HCT116 (cell line): Measurements from ENCODE around the gene MOB3B. TPM values are rescaled to one million over a fixed set of nuclear protein-coding genes. Genes with fewer than 3 reads are reported as not detected.

ENCODE experiments used
- ATAC-seq: fragments of 200-7000 bp; cut with Tn5 transposase; 2 replicates; pipeline ENCODE4 v1.9.1; 2020; ENCODE audit warnings: mild to moderate bottlenecking, moderate library complexity
- BruUV-seq: library from RNA; stranded (reverse); fragments of 400-500 nt; replicated peaks from 2 replicates; lab custom pipeline; 2021; lab: Mats Ljungman, UMichigan
- CTCF ChIA-PET: fragments of 300-600 bp; sonication (Branson Sonifier 250); formaldehyde crosslinking; loops from one replicate; lab custom pipeline; 2021; ENCODE audit warnings: antibody characterized with exemption; lab: Charles Lee
- POLR2A ChIA-PET: fragments of 300-600, 350-600 bp; sonication (Branson Sonifier 250); formaldehyde crosslinking; loops from one replicate; lab custom pipeline; 2021; ENCODE audit warnings: antibody characterized with exemption; lab: Charles Lee
- RAD21 ChIA-PET, 2 experiments: fragments of 300-600 bp; sonication (Branson Sonifier 250); formaldehyde crosslinking; loops; one replicate each; lab custom pipeline; 2023; ENCODE audit warnings: low total read pairs in 2 of 2; ENCODE audit not compliant: uncharacterized antibody in 2 of 2, unreplicated experiment in 2 of 2, low non-redundant PET in 1 of 2; lab: Charles Lee
- DNase-seq: peaks from one replicate; pipeline ENCODE4 v3.0.0-alpha.2; 2010; ENCODE audit warnings: low read depth, low spot score
- H2AFZ ChIP-seq: fragments of 200-600 bp; shearing (Covaris generic), sonication (generic); 2 replicates; pipeline ENCODE4 v1.6.1; 2017; ENCODE audit warnings: low read depth, mixed run types, mixed read lengths, antibody characterized with exemption, low read length; ENCODE audit not compliant: poor library complexity, severe bottlenecking
- H3K27ac ChIP-seq: 2 replicates; pipeline ENCODE4 v1.5.1; 2012; ENCODE audit warnings: low read depth, low read length
- H3K27me3 ChIP-seq: fragments of 200-600 bp; sonication (generic); 2 replicates; pipeline ENCODE4 v1.6.1; 2016; ENCODE audit warnings: mixed run types, low read length, mixed read lengths; ENCODE audit not compliant: insufficient read depth
- H3K36me3 ChIP-seq, 2 experiments: fragments of 200-500 bp in 1 of 2; fragments of 200-600 bp in 1 of 2; sonication (Bioruptor generic) in 1 of 2; sonication (generic) in 1 of 2; 2 replicates each; pipeline versions ENCODE4 v1.5.1 to v1.6.1; 2014 to 2016; ENCODE audit warnings: low read length in 2 of 2, inconsistent platforms in 1 of 2, mixed read lengths in 1 of 2, mixed run types in 1 of 2; ENCODE audit not compliant: insufficient read depth in 2 of 2, control insufficient read depth in 1 of 2
- H3K4me1 ChIP-seq, 2 experiments: fragments of 200-600 bp in 1 of 2; sonication (generic) in 1 of 2; 2 replicates each; pipeline versions ENCODE4 v1.5.1 to v1.6.1; 2012 to 2017; ENCODE audit warnings: low read length in 2 of 2, inconsistent platforms in 1 of 2, mild to moderate bottlenecking in 1 of 2, mixed read lengths in 1 of 2, mixed run types in 1 of 2, moderate library complexity in 1 of 2; ENCODE audit not compliant: insufficient read depth in 2 of 2, control insufficient read depth in 1 of 2
- H3K4me2 ChIP-seq: fragments of 200-600 bp; sonication (generic); 2 replicates; pipeline ENCODE4 v1.6.1; 2017; ENCODE audit warnings: mixed run types, low read length, mixed read lengths
- H3K4me3 ChIP-seq, 2 experiments: fragments of 200-600 bp in 1 of 2; sonication (generic) in 1 of 2; replicated peaks in 1 of 2; 2 replicates each; pipeline ENCODE4 v1.5.1; 2011 to 2016; ENCODE audit warnings: low read length in 2 of 2, control low read depth in 1 of 2, low read depth in 1 of 2, mild to moderate bottlenecking in 1 of 2, mixed read lengths in 1 of 2, mixed run types in 1 of 2
- H3K79me2 ChIP-seq: fragments of 200-600 bp; sonication (generic); 2 replicates; pipeline ENCODE4 v1.6.1; 2017; ENCODE audit warnings: mild to moderate bottlenecking, mixed run types, low read length, moderate library complexity, mixed read lengths; ENCODE audit not compliant: insufficient read depth
- H3K9ac ChIP-seq: fragments of 200-600 bp; sonication (generic); 2 replicates; pipeline ENCODE4 v1.6.1; 2016; ENCODE audit warnings: low read length, mixed read lengths
- H3K9me2 ChIP-seq: fragments of 200-600 bp; sonication (generic), shearing (Covaris generic); 2 replicates; pipeline ENCODE4 v1.6.1; 2017; ENCODE audit warnings: mixed run types, mild to moderate bottlenecking, moderate library complexity; ENCODE audit not compliant: insufficient read depth
- H3K9me3 ChIP-seq, 2 experiments: fragments of 200-500 bp in 1 of 2; fragments of 200-600 bp in 1 of 2; sonication (Bioruptor generic) in 1 of 2; sonication (generic) in 1 of 2; 2 replicates each; pipeline ENCODE4 v1.6.1; 2014 to 2017; ENCODE audit warnings: low read length in 2 of 2, mixed read lengths in 2 of 2, inconsistent platforms in 1 of 2, low read depth in 1 of 2, mild to moderate bottlenecking in 1 of 2, mixed run types in 1 of 2, moderate library complexity in 1 of 2; ENCODE audit not compliant: control insufficient read depth in 1 of 2, insufficient read depth in 1 of 2
- H4K20me1 ChIP-seq: fragments of 200-600 bp; sonication (generic), shearing (Covaris generic); 2 replicates; pipeline ENCODE4 v1.6.1; 2017; ENCODE audit warnings: mixed run types, mild to moderate bottlenecking, moderate library complexity; ENCODE audit not compliant: insufficient read depth
- CBX3 ChIP-seq: IDR thresholded peaks from 2 replicates; pipeline ENCODE4 v1.6.1; 2012; ENCODE audit warnings: low read depth
- EGR1 ChIP-seq: IDR thresholded peaks from 2 replicates; pipeline ENCODE4 v1.6.1; 2012; ENCODE audit warnings: low read depth
- ELF1 ChIP-seq: IDR thresholded peaks from 2 replicates; pipeline ENCODE4 v1.6.1; 2012; ENCODE audit warnings: low read depth, borderline replicate concordance
- EZH2 ChIP-seq: fragments of 200-600 bp; sonication (generic); IDR thresholded peaks from 2 replicates; pipeline ENCODE4 v1.6.1; 2017; ENCODE audit warnings: antibody characterized with exemption, mixed run types
- JUND ChIP-seq: IDR thresholded peaks from 2 replicates; pipeline ENCODE4 v1.6.1; 2012
- POLR2A ChIP-seq: IDR thresholded peaks from 2 replicates; pipeline ENCODE4 v1.7.0; 2011; ENCODE audit warnings: borderline replicate concordance; ENCODE audit not compliant: insufficient read depth, insufficient read length; ENCODE audit errors: extremely low read depth
- POLR2AphosphoS5 ChIP-seq: IDR thresholded peaks from 2 replicates; pipeline ENCODE4 v1.6.1; 2011; ENCODE audit warnings: mild to moderate bottlenecking, low read depth, low read length, moderate library complexity
- RAD21 ChIP-seq: IDR thresholded peaks from 2 replicates; pipeline ENCODE4 v1.6.1; 2012; ENCODE audit warnings: low read depth, mild to moderate bottlenecking
- SIN3A ChIP-seq: IDR thresholded peaks from 2 replicates; pipeline ENCODE4 v1.6.1; 2012; ENCODE audit warnings: low read depth
- ZFX ChIP-seq: fragments of 450-650 bp; IDR thresholded peaks from 2 replicates; pipeline ENCODE4 v1.6.1; 2017
- ZNF274 ChIP-seq: fragments of 200-500 bp; sonication (Bioruptor generic); IDR thresholded peaks from 2 replicates; pipeline ENCODE4 v1.6.1; 2014; ENCODE audit warnings: mild to moderate bottlenecking, low read depth, low read length, inconsistent platforms
- intact Hi-C: fragments of 100-400 bp; cut with micrococcal nuclease; formaldehyde crosslinking; loops from 2 replicates; pipeline ENCODE4 v1.10.0; 2022
- total RNA-seq: library from RNA; stranded (reverse); gene quantifications from one replicate; pipeline ENCODE4 v1.2.1, GENCODE V29; 2021; ENCODE audit not compliant: unreplicated experiment
- TF ChIP-seq, protein P1 (sequence below): IDR thresholded peaks from 2 replicates; pipeline ENCODE4 v1.6.1; 2012; ENCODE audit warnings: low read depth
- TF ChIP-seq, protein P2 (sequence below): IDR thresholded peaks from 2 replicates; pipeline ENCODE4 v1.6.1; 2012

The MOB3B gene
- total RNA-seq, 1 experiment from 2014 or later = 1.2 TPM

DNA sequence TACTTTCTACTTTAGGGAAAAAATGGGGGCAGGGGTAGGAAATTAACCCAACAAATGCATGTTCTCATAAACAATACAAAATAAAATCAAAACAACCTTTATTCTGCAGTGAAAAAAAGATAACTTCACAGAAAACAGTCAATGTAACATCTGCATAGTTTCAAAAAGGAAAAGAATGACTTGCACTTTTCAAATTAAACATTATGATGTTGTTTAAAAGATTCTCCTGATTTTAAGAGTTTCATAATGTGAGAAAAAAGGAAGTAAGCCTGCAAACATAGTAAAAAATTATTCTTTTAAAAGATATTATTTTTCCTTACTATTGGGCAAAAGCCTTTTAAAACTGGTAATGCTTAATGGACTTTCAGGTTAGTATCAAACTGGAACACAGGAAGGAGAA lies 36.1 kb upstream of the MOB3B start (continued):
- TF ChIP-seq, protein P1, sequence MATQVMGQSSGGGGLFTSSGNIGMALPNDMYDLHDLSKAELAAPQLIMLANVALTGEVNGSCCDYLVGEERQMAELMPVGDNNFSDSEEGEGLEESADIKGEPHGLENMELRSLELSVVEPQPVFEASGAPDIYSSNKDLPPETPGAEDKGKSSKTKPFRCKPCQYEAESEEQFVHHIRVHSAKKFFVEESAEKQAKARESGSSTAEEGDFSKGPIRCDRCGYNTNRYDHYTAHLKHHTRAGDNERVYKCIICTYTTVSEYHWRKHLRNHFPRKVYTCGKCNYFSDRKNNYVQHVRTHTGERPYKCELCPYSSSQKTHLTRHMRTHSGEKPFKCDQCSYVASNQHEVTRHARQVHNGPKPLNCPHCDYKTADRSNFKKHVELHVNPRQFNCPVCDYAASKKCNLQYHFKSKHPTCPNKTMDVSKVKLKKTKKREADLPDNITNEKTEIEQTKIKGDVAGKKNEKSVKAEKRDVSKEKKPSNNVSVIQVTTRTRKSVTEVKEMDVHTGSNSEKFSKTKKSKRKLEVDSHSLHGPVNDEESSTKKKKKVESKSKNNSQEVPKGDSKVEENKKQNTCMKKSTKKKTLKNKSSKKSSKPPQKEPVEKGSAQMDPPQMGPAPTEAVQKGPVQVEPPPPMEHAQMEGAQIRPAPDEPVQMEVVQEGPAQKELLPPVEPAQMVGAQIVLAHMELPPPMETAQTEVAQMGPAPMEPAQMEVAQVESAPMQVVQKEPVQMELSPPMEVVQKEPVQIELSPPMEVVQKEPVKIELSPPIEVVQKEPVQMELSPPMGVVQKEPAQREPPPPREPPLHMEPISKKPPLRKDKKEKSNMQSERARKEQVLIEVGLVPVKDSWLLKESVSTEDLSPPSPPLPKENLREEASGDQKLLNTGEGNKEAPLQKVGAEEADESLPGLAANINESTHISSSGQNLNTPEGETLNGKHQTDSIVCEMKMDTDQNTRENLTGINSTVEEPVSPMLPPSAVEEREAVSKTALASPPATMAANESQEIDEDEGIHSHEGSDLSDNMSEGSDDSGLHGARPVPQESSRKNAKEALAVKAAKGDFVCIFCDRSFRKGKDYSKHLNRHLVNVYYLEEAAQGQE = no peak
- no peak for TF ChIP-seq EGR1
- no peak for TF ChIP-seq ELF1

DNA sequence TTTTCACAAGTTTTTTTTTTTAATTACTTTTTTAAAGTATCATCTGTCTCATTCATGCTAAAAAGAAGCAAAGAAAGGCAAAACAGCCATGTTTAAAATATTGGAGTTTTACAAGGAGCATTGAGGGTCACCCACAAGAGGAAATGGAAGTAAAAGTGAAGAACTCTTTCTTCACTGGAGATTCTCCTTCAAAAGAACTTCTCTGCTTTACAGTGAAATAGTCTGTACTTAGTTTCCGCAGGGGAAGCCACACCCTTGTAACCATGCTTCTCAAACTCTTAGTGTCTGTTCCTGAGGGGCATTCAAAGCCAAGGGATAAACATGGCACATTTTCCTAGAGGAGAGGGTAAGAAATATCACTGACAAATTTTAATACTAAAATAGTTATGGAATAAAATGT lies 35.1 kb upstream of the MOB3B start:
- H3K9ac ChIP-seq = no peak overlapping the region
- ChIA-PET RAD21 (no interaction called here), CTCF (no interaction called here)
- no peak for DNase-seq
- H3K9me3 ChIP-seq = no peaks in the 10 kb centered on the region
- no peaks in the 10 kb centered on the region for H4K20me1 ChIP-seq
- ATAC-seq = no peak
- no peaks in the 10 kb centered on the region for H3K79me2 ChIP-seq
- no peaks in the 10 kb centered on the region for H3K4me1 ChIP-seq
- no peaks in the 10 kb centered on the region for H3K27me3 ChIP-seq
- TF ChIP-seq RAD21 (no peak), CBX3 (no peak), SIN3A (no peak), EZH2 (no peak), ZFX (no peak), ZNF274 (no peak), POLR2A (no peak), POLR2AphosphoS5 (no peak), JUND (no peak)
- TF ChIP-seq, protein P2, sequence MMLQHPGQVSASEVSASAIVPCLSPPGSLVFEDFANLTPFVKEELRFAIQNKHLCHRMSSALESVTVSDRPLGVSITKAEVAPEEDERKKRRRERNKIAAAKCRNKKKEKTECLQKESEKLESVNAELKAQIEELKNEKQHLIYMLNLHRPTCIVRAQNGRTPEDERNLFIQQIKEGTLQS = no peak
- TF ChIP-seq, all 23 proteins: peak for 0
- no peaks in the 10 kb centered on the region for H3K9me2 ChIP-seq
- no peak overlapping the region for H2AFZ ChIP-seq
- H3K4me3 ChIP-seq = no peak overlapping the region
- intact Hi-C loops = no loop called here
- no TSS peak for BruUV-seq
- H3K27ac ChIP-seq = no peak overlapping the region
- H3K36me3 ChIP-seq = peaks cover 0 to 3% of the 10 kb centered on the region in 2 experiments; a peak in 1 of 4 replicates
- H3K4me2 ChIP-seq = no peak overlapping the region
- POLR2A ChIA-PET = no interaction called here
